ENCODE measurements around the gene GPRIN1.
"Not testable (repeated sequence)": the region's sequence is repeated elsewhere in the genome, so short reads cannot be mapped to it uniquely, and the experiment has no call there.

The GPRIN1 gene

GRCh38 chr5:176595386-176595943 lies 14.5 kb downstream of the GPRIN1 start:
- DNase-seq, result no peak

- no peak for DNase-seq
Measured at GRCh38 chr5:176594554-176594953, 15.4 kb downstream of the GPRIN1 start.

GRCh38 chr5:176593273-176593869 lies 16.6 kb downstream of the GPRIN1 start:
- no peak for DNase-seq

- no peak for DNase-seq
Measured at GRCh38 chr5:176592573-176592972, 17.4 kb downstream of the GPRIN1 start.

- not testable (repeated sequence) for DNase-seq
Measured at GRCh38 chr5:176591667-176592066, 18.3 kb downstream of the GPRIN1 start.

GRCh38 chr5:176590035-176590717 lies 19.8 kb downstream of the GPRIN1 start:
- no peak for DNase-seq

GRCh38 chr5:176589039-176589769 lies 20.8 kb downstream of the GPRIN1 start:
- DNase-seq, result no peak

GRCh38 chr5:176588297-176588696 lies 21.7 kb downstream of the GPRIN1 start:
- no peak for DNase-seq

- no peak for DNase-seq
Measured at GRCh38 chr5:176587398-176587797, 22.6 kb downstream of the GPRIN1 start.

- no peak for DNase-seq
Measured at GRCh38 chr5:176583076-176583475, 26.9 kb downstream of the GPRIN1 start.

GRCh38 chr5:176581361-176581760 lies 28.6 kb downstream of the GPRIN1 start:
- no peak for DNase-seq

GRCh38 chr5:176579323-176579722 lies 30.6 kb downstream of the GPRIN1 start:
- no peak for DNase-seq

- peak; percentile 44 for DNase-seq
Measured at GRCh38 chr5:176578391-176578808, 31.6 kb downstream of the GPRIN1 start.

- DNase-seq, result no peak
Measured at GRCh38 chr5:176577312-176578176, 32.4 kb downstream of the GPRIN1 start.

GRCh38 chr5:176575488-176576422 lies 34.2 kb downstream of the GPRIN1 start:
- no peak for DNase-seq

- DNase-seq, result no peak
Measured at GRCh38 chr5:176575066-176575465, 34.9 kb downstream of the GPRIN1 start.

- no peak for DNase-seq
Measured at GRCh38 chr5:176574297-176574591, 35.7 kb downstream of the GPRIN1 start.

- peak; percentile 92 for DNase-seq
Measured at GRCh38 chr5:176573564-176574296, 36.2 kb downstream of the GPRIN1 start.

- no peak for DNase-seq
Measured at GRCh38 chr5:176570044-176570443, 39.9 kb downstream of the GPRIN1 start.

GRCh38 chr5:176568657-176569056 lies 41.3 kb downstream of the GPRIN1 start:
- DNase-seq, result no peak

- no peak for DNase-seq
Measured at GRCh38 chr5:176565760-176566288, 44.1 kb downstream of the GPRIN1 start.
